ENCODE results near the gene JSRP1. TPM values are rescaled to one million over a fixed set of nuclear protein-coding genes. Genes with fewer than 3 reads are reported as not detected.

Gene JSRP1
- total RNA-seq, 1 donor: 0.54 TPM

- peak in 1 of 3 donors; percentile 21 for DNase-seq (ENCODE audit: low read depth in 2 of 3, low spot score in 2 of 3)
These were observed 12.6 kb upstream of the JSRP1 start for GRCh38 chr19:2268861-2269243.

GRCh38 chr19:2268480-2268830 lies 12.2 kb upstream of the JSRP1 start:
- DNase-seq (ENCODE audit: low read depth in 2 of 3, low spot score in 2 of 3): no peak

GRCh38 chr19:2266183-2266993 lies 10.2 kb upstream of the JSRP1 start:
- peak in 2 of 3 donors; percentile 77 to 84 for DNase-seq (ENCODE audit: low read depth in 2 of 3, low spot score in 2 of 3)

- peak in 1 of 3 donors; percentile 53 for DNase-seq (ENCODE audit: low read depth in 2 of 3, low spot score in 2 of 3)
These were observed 5.4 kb upstream of the JSRP1 start for GRCh38 chr19:2261438-2262172.

- no peak for DNase-seq (ENCODE audit: low read depth in 2 of 3, low spot score in 2 of 3)
These were observed 4.2 kb upstream of the JSRP1 start for GRCh38 chr19:2260341-2260805.

- no peak for DNase-seq (ENCODE audit: low read depth in 2 of 3, low spot score in 2 of 3)
These were observed 3.1 kb upstream of the JSRP1 start for GRCh38 chr19:2259336-2259735.

GRCh38 chr19:2255112-2255845 lies 938 bp downstream of the JSRP1 start:
- DNase-seq (ENCODE audit: low read depth in 2 of 3, low spot score in 2 of 3): no peak

GRCh38 chr19:2254064-2254872 lies 1.9 kb downstream of the JSRP1 start:
- no peak for DNase-seq (ENCODE audit: low read depth in 2 of 3, low spot score in 2 of 3)

- DNase-seq (ENCODE audit: low read depth in 2 of 3, low spot score in 2 of 3): peak in 2 of 3 donors; percentile 61 to 66
These were observed 2.8 kb downstream of the JSRP1 start for GRCh38 chr19:2253106-2254063.

GRCh38 chr19:2252797-2253105 lies 3.5 kb downstream of the JSRP1 start:
- DNase-seq (ENCODE audit: low read depth in 2 of 3, low spot score in 2 of 3): no peak

- no peak for DNase-seq (ENCODE audit: low read depth in 2 of 3, low spot score in 2 of 3)
These were observed 4.0 kb downstream of the JSRP1 start for GRCh38 chr19:2252055-2252796.

GRCh38 chr19:2251106-2252054 lies 4.8 kb downstream of the JSRP1 start:
- DNase-seq (ENCODE audit: low read depth in 2 of 3, low spot score in 2 of 3): no peak

GRCh38 chr19:2250766-2251105 lies 5.5 kb downstream of the JSRP1 start:
- DNase-seq (ENCODE audit: low read depth in 2 of 3, low spot score in 2 of 3): no peak

GRCh38 chr19:2249880-2250765 lies 6.1 kb downstream of the JSRP1 start:
- DNase-seq (ENCODE audit: low read depth in 2 of 3, low spot score in 2 of 3): no peak

- DNase-seq (ENCODE audit: low read depth in 2 of 3, low spot score in 2 of 3): no peak
These were observed 7.0 kb downstream of the JSRP1 start, which contains the start of gene AMH for GRCh38 chr19:2249010-2249866. Gene AMH (plus strand): TSS chr19:2249323. CDS start chr19:2249333, 10 bp downstream.
